HL-60/S4 treated with retinoic acid at 250 ng/mL for 4 days and 3 days (cell line): ENCODE results near the gene SFTPB.

Experiments
- in situ Hi-C: fragments of 300-500 bp; cut with MboI; formaldehyde crosslinking; loops from 2 replicates; pipeline ENCODE4 v1.7.0; 2022; ENCODE audit warnings: low sequenced_read_pairs

SFTPB gene

GRCh38 chr2:85703329-85703728 lies 35.3 kb upstream of the SFTPB start:
- in situ Hi-C loops, result no loop called here

- in situ Hi-C loops, result no loop called here
These were observed 34.8 kb upstream of the SFTPB start for GRCh38 chr2:85702800-85703199.

GRCh38 chr2:85702172-85702571 lies 34.2 kb upstream of the SFTPB start:
- in situ Hi-C loops, result no loop called here

DNA sequence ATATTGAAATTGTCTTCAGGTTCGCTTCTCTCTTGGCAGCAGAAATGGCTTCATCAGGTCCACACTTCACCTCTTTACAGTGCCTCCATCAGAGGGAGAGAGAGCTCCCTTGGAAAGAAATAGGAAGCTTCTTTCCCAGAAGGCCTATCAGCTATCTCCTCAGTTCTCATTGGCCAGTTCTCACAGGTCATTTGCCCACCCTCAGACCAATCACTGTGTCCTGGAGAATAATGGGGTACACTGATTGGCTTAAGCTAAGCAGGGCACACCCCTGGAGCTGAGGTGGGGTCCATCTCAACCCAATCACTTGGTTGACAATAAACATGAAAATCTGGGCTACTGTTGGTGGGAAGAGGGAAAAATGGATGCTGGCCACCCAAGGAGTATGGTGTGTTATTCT lies 31.3 kb upstream of the SFTPB start:
- in situ Hi-C loops, result no loop called here

- in situ Hi-C loops, result no loop called here
These were observed 30.9 kb upstream of the SFTPB start for GRCh38 chr2:85698880-85699254.

DNA sequence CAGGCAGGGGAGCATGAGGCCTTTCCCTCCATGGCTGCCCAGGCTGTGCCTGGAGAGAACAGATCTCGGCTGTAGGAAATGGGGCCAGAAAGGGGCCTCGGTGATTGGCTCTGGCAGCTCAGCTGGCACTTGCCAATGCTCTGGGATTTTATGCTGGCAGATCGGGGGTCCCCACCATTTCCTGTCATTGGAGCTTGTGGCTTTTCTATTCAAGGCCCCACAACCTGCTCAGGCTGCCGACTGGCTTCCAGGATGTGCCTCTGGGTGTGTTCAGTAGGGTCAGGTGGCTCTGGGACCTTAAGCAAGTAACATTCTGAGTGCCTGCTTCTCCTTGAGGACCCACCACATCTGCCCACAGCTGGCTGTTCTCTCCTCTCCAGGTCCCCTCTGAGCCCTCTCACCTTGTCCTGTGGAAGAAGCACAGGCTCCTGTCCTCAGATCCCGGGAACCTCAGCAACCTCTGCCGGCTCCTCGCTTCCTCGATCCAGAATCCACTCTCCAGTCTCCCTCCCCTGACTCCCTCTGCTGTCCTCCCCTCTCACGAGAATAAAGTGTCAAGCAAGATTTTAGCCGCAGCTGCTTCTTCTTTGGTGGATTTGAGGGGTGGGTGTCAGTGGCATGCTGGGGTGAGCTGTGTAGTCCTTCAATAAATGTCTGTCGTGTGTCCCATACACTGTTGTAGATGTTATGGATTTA lies 30.3 kb upstream of the SFTPB start:
- in situ Hi-C loops, result no loop called here

DNA sequence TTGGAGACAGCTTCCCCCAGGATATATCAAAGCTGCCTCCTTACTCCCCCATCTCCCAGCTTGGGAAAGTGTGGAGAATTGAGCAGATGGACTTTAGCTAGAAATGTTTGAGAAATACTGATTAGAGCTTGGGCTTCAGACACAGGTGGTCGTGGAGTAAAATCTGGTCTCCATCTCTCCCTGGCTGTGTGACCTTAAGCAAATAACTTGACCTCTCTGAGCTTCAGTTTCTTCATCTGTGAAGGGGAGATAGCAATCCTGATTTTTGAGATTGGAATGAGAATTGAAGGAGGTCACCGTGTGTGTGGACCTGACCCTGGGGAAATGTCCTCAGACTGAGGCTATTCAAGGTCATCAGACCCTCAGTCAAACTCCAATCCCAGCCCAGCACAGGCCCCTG lies 29.7 kb upstream of the SFTPB start:
- in situ Hi-C loops, result no loop called here

DNA sequence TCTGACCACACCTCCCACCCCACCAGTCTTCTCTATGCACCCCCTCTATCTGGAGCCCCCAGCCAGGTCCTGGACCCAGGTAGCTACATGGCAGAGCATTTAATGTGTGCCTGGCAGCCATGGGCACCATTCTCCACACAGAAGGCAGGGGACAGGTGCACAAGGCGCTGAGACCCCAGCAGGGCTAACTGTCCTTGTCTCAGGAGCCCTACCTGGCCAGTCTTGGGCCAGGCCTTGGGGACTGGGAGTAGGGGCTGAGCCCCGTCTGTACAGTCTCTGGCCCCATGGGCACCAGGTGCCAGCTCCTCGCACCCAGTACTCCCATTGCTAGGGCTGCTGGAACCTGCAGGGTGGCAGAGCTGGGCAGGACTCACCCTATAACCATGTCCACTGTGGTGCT lies 29.1 kb upstream of the SFTPB start:
- in situ Hi-C loops, result no loop called here

- in situ Hi-C loops, result no loop called here
These were observed 28.0 kb upstream of the SFTPB start for GRCh38 chr2:85695691-85696668.

DNA sequence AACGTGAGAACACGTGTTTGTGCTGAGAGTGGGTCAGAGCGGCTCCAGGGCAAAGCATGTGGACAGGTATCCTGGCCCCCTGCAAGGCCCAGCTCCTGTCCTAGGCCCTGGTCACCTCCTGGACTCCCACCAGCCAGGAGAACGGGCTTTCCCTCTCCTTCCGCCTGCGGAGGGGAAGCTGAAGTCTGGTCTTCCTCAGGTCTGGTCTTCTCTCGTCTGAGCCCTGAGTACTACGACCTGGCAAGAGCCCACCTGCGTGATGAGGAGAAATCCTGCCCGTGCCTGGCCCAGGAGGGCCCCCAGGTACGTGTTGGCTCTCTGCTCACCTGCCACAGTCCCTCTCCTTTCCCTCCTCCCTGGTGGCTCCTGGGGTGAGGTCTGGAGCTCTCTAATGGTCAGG lies 27.1 kb upstream of the SFTPB start:
- in situ Hi-C loops, result no loop called here

DNA sequence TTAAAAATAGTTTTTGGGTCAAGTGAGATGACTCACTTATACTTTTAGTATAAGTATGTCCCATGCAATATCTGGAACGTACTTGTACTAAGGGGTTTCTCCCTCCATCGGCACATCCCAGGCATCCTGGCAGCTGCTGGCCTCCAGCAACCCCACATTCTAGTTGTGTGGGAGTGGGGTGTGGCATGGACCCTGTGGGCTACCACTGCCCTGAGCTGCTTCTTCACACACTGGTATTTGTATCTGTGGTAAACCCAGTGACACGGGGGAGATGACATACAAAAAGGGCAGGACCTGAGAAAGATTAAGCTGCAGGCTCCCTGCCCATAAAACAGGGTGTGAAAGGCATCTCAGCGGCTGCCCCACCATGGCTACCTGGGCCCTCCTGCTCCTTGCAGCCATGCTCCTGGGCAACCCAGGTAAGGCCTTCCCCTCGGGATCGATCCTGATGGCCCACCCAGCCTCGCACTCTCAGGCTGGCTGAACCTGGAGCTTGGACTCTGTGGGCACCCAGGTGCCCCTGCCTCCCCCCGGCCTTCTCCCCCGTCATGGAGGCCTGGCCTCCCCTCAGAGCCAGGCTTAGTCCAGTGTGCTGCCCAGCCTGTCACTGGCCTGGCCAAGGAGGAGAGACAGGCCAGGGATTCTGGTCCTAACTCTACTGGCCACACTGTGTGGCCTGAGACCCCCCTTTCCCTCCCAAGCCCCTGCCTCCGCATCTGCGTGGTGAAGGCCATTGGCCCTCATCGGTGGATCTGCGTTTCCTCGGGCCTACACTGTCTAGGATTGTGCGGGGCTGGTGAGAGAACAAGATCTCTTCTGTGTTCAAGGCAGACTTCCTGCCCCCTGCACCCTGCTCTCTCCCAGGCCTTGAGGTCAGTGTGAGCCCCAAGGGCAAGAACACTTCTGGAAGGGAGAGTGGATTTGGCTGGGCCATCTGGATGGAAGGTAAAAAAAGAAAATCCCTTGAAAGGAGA lies 26.3 kb upstream of the SFTPB start, which contains the start of gene GNLY:
Gene GNLY, plus strand, starts transcription at position 307 of the 974 bp plus-strand sequence. Its CDS starts 61 bp downstream, at position 368.
- in situ Hi-C loops, result no loop called here

DNA sequence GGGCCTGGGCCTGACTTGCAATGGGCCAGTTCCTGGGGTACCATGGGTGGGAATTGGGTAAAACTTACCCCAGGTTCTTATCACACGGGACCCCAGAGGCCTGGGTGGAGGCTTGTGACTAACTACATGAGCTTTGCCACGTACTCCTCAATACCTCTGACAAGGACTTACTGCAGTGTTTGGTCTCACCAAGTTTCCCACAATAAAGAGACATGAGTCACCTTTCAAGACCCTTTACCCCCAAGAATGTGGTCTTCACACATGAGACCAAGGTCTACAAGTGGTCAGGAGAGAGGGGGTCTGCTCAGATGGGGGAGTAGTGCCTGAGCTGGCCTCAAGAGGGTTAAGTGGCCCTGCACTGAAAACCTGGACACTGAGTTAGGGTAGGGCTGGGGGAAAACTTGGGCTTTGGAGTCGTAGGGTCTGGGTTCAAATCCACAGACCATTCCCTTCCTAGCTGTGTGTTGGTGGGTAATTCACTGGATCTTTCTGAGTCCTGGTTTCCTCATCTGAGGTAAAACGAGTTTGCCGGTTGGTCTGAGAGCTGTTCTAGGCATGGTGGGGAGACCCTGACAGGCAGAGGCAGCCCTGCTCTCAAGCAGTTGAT lies 24.1 kb upstream of the SFTPB start:
- in situ Hi-C loops, result no loop called here

DNA sequence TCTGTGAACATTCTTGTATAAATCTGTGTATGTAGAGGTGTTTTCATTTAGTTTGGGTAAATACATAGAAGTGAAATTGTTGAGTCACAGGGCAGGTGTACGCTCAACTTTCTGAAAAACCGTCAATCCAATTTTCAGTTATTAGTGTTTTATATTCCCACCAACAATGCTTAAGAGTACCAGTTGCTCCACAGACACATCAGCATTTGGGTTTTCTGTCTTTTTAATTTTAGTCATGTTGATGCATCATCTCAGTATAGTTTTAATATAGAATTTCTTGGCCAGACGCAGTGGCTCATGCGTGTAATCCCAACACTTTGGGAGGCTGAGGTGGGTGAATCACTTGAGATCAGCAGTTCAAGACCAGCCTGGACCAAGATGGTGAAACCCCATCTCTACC lies 22.9 kb upstream of the SFTPB start:
- in situ Hi-C loops, result no loop called here

GRCh38 chr2:85684806-85685205 lies 16.8 kb upstream of the SFTPB start:
- in situ Hi-C loops, result no loop called here

DNA sequence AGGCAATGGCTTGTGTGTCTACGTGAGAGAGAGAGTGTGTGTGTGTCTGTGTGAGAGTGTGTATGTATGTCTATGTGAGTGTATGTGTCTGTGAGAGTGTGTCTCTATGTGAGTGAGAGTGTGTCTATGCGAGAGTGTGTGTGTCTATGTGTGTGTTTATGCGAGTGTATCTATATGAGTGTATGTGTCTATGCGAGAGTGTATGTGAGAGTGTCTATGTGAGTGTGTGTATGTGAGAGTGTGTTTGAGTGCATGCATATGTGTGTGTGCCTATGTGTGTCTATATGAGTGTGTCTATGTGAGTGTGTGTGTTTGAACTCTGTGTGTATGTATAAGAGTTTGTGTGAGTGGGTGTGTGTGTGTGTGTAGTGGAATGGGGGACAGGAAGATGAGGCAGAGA lies 16.4 kb upstream of the SFTPB start:
- in situ Hi-C loops, result no loop called here

GRCh38 chr2:85682378-85682777 lies 14.4 kb upstream of the SFTPB start:
- in situ Hi-C loops, result no loop called here

DNA sequence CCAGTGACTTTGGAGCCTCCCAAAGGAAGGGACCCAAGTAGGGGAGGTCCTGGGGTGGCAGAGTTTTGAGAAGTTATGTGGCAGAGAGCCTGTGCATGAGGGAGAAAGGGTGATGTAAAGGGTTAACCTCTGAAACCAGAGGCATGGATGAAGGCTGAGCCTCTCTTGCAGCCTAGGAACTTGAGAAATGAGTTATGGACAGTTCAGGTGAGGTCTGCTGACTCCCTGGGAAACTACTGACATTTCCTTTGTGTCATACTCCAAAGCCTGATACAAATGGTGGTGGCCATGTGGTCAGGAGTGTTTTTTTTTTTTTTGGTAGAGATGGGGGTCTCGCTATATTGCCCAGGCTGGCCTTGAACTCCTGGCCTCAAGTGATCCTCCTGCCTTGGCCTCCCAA lies 13.8 kb upstream of the SFTPB start:
- in situ Hi-C loops, result no loop called here

DNA sequence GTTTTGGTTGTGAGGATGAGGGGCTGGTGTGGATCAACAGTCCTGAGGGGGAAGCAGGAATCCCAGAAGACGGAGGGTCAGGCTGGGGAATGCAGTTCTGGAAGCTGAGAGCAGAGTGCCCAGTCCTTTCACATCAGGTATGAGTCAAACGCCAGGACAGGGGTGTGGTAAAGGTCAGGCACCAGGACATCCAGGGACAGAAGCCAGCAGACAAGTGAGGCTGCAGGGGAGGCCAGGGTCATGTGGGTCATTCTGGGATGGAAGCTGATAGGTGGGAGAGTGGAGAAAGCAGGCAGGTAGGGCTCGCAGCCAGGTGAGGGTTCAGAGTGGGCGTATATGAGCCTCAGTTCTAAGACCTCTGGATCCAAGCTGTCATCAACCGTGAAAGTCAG lies 13.4 kb upstream of the SFTPB start:
- in situ Hi-C loops, result no loop called here

DNA sequence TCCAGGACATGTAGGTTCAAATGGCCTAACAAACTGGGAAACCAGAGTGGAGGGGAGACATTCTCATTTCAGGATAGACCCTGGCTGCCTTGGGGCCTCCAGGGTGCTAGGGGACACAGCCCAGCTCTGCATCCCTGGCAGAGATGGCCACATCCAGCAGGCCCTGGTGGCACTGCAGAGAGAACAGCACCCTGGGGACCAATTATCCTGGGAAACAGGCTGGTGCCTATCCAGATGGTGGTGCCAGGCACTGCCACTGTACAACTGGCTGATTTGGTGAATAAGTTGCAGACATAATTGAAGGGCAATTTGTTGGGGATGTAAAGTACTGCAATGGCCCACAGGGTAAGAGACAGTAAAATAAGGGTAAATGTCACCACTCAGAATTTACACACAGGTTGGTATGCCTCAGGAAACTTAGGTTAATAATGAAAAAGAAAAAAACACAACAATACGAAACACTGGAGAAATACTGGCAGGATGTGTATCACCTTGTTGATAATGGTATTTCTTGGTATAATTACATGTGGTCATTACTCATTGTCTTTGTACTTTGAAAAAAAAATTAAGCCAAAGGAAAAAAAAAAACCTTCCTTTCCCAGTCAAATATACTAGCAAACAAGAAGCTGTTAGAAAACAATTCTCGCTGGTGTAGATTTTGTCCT lies 12.8 kb upstream of the SFTPB start:
- in situ Hi-C loops, result no loop called here
